KMS-11 (cell line): ENCODE data around the gene TRA2A.
A peak's percentile ranks its signal among the peaks of the same experiment; 100 is the strongest.

Source experiments
- H2AFZ ChIP-seq: fragments of 200-600 bp; sonication (generic); 2 replicates; pipeline ENCODE4 v1.6.1; 2016; ENCODE audit warnings: antibody characterized with exemption, mixed run types, low read depth
- H3K27ac ChIP-seq: fragments of 200-600 bp; sonication (generic); 2 replicates; pipeline ENCODE4 v1.6.1; 2016; ENCODE audit warnings: mild to moderate bottlenecking, mixed run types
- H3K27me3 ChIP-seq: fragments of 200-600 bp; sonication (generic); 2 replicates; pipeline ENCODE4 v1.6.1; 2017; ENCODE audit warnings: mild to moderate bottlenecking, low read depth, mixed run types, moderate library complexity; ENCODE audit not compliant: insufficient read depth
- H3K36me3 ChIP-seq: fragments of 200-600 bp; sonication (generic); 2 replicates; pipeline ENCODE4 v1.6.1; 2017; ENCODE audit warnings: mild to moderate bottlenecking, mixed run types; ENCODE audit not compliant: insufficient read depth
- H3K4me1 ChIP-seq: fragments of 200-600 bp; sonication (generic); 2 replicates; pipeline ENCODE4 v1.6.1; 2016; ENCODE audit warnings: mild to moderate bottlenecking, low read depth, mixed run types; ENCODE audit not compliant: poor library complexity, severe bottlenecking
- H3K4me2 ChIP-seq: fragments of 200-600 bp; sonication (generic); 2 replicates; pipeline ENCODE4 v1.7.0; 2016; ENCODE audit warnings: mild to moderate bottlenecking, mixed run types
- H3K4me3 ChIP-seq: fragments of 200-600 bp; sonication (generic); IDR thresholded peaks from 2 replicates; pipeline ENCODE4 v1.6.1; 2017; ENCODE audit warnings: low read depth, low read length, mixed read lengths; ENCODE audit not compliant: insufficient read depth
- H3K79me2 ChIP-seq: fragments of 200-600 bp; sonication (generic); 2 replicates; pipeline ENCODE4 v1.6.1; 2016; ENCODE audit warnings: low read depth, mixed run types; ENCODE audit not compliant: insufficient read depth
- H3K9ac ChIP-seq: fragments of 200-600 bp; sonication (generic); 2 replicates; pipeline ENCODE4 v1.6.1; 2016; ENCODE audit warnings: mild to moderate bottlenecking, mixed run types
- H4K20me1 ChIP-seq: fragments of 200-600 bp; sonication (generic); 2 replicates; pipeline ENCODE4 v1.6.1; 2016; ENCODE audit warnings: mild to moderate bottlenecking, mixed run types; ENCODE audit not compliant: insufficient read depth
- CTCF ChIP-seq: fragments of 200-600 bp; sonication (generic); conservative IDR thresholded peaks from 2 replicates; pipeline ENCODE4 v1.6.1; 2017; ENCODE audit warnings: low read depth, mild to moderate bottlenecking, antibody characterized with exemption, low read length, moderate library complexity, mixed read lengths

Gene TRA2A

DNA sequence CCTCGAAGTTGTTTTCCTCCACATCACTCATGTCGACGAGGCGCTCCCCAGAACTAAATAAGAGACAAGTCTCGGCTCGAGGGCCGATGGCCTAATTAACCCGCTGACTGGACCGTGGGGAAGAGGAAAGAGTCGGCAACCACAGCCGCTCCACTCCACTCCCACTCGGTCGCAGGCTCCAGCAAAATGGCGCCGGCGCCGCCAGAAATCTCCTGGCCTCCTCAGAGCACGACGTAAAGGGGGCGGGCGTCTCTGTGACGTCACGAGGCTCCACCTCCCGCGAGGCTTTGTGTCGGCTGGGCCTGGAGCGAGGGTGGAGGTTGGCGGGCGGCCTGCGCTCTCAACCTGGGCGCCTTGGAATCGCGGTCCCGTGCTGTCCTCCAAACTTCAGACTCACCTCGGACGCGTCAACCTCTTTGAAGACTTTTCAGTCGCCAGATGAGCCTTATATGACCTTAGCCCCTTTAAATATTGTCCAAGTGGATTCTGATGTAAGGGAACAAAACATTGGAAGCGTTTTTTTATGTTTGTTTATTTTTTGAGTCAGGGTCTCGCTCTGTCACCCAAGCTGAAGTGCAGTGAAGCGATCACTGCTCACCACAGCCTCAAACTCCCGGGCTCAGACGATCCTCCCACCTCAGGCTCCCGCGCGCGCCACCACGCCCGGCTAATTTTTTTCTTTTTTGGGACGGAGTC lies at the start of gene TRA2A:
TRA2A (minus strand) TSS at position 188 of the 696 bp plus-strand sequence; CDS start at position 31, 157 bp downstream.
- Histone ChIP-seq H4K20me1 (peaks cover 43% of the 10 kb centered on the region), H2AFZ (peak within 1 kb of the TSS; percentile 62), H3K27me3 (no peaks in the 10 kb centered on the region), H3K36me3 (0 out of 2 replicates have a peak, but pooled peaks cover 6% of the 10 kb centered on the region), H3K4me2 (peak within 1 kb of the TSS; percentile 98), H3K27ac (peak within 1 kb of the TSS; percentile 98), H3K79me2 (peaks cover 50% of the 10 kb centered on the region), H3K4me1 (peaks cover 39% of the 10 kb centered on the region), H3K9ac (peak within 1 kb of the TSS; percentile 100), H3K4me3 (no peak within 1 kb of the TSS)
- TF ChIP-seq CTCF, result no peak

DNA sequence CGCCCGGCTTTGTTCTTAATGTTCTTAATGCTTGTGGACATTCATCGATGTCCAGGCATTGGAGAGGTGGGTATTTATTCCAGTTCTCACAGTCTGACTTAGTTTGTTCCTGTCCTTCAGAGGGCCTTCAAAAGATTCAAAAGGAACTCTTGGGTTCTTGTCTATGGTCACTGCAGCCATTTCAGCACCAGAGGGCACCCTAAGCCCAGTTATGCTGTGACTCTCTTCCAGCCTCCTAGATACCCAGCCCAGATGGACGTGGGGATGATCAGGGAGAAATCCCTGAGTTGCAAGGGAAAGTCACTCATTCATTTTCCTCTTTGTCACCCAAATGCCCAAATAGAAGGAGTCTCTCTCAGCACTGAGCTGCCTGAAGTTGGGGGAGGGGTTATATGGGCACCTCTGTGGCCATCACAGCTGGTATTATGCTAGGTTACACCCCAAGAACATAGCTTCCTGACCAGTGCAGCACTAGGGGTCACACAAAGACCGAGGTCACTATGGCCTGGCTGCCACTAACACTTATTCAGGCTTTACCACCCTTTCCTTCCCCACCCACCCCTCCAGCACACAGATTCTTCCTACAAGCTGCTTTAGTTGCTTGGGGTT lies 38.9 kb upstream of the TRA2A start:
- peak; percentile 97 for TF ChIP-seq CTCF
- no peaks in the 10 kb centered on the region for H4K20me1 ChIP-seq
- no peaks in the 10 kb centered on the region for H3K27me3 ChIP-seq
- H3K9ac ChIP-seq, result no peak overlapping the region
- no peaks in the 10 kb centered on the region for H3K4me1 ChIP-seq
- H3K27ac ChIP-seq, result no peak overlapping the region
- H2AFZ ChIP-seq, result peak overlapping the region; percentile 41; the same call in 1 of the 2 replicates
- no peaks in the 10 kb centered on the region for H3K36me3 ChIP-seq
- no peak overlapping the region for H3K4me3 ChIP-seq
- H3K79me2 ChIP-seq, result no peaks in the 10 kb centered on the region
- H3K4me2 ChIP-seq, result no peak overlapping the region

DNA sequence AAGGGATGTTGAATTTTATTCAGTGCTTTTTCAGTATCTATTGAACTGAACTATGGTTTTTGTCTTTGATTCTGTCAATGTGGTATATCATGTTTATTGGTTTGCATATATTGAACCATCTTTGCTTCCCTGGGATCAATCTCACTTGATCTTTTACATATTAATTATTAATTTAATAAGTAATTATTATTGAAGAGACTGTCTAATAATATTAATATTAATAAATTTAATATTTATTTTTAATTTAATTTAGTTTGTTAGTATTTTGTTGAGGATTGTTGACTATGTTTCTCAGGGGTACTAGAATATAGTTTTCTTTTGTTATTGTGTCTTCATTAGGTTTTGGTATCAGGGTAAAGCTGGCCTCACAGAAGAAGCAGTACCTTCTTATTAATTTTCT lies 26.5 kb upstream of the TRA2A start:
- Histone ChIP-seq H3K4me3 (no peak overlapping the region), H3K27ac (no peak overlapping the region)
- no peak for TF ChIP-seq CTCF

GRCh38 chr7:23547662-23548061 lies 15.9 kb upstream of the TRA2A start:
- H3K4me2 ChIP-seq, result no peak overlapping the region
- H3K27me3 ChIP-seq, result no peaks in the 10 kb centered on the region
- H3K27ac ChIP-seq, result no peak overlapping the region
- no peak overlapping the region for H3K9ac ChIP-seq
- H4K20me1 ChIP-seq, result no peaks in the 10 kb centered on the region
- H3K36me3 ChIP-seq, result no peaks in the 10 kb centered on the region
- no peak overlapping the region for H2AFZ ChIP-seq
- H3K4me3 ChIP-seq, result no peak overlapping the region
- H3K79me2 ChIP-seq, result no peaks in the 10 kb centered on the region
- TF ChIP-seq CTCF, result no peak
- H3K4me1 ChIP-seq, result peaks cover 21% of the 10 kb centered on the region

More for the DNA sequence above, 26.5 kb upstream of the TRA2A start:
- Histone ChIP-seq H3K36me3 (no peaks in the 10 kb centered on the region), H2AFZ (no peak overlapping the region), H3K9ac (no peak overlapping the region), H3K27me3 (no peaks in the 10 kb centered on the region), H3K4me1 (no peaks in the 10 kb centered on the region), H3K4me2 (no peak overlapping the region), H4K20me1 (no peaks in the 10 kb centered on the region), H3K79me2 (no peaks in the 10 kb centered on the region)
